ENCODE data around the gene TXNL1. TPM values are rescaled to one million over a fixed set of nuclear protein-coding genes. Genes with fewer than 3 reads are reported as not detected.

Gene TXNL1
- total and polyA plus RNA-seq, 2 donors (not counting 3 experiments of a cell fraction or from before 2014, with no cell fraction given), result 29.5 to 81.2 TPM

DNA sequence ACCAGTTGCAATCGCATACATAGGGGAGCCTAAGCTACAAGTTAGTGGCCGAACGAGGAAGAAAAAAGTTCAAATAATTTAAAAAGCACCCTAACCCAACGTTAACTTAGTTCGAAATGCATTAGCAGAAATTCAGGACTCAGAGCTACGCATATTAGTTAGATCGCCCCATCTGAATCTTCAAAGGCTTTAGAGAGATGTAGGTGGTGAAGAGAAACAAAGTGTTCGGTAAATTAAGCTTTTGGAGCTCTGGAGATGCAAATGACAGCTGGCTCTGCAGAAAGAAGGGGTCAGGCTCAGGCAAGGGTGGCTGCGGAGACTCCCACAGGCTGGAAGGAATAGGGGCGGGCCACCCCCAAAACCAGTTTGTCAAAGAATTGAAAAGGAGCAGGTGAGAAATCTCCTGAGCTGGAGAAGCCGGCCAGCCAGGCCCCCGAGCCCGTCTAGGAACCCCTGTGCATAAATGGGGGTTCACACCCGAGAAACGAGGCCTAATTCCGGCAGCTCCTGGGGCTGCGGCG is 621 bp downstream of the TXNL1 start:
- Histone ChIP-seq H3K4me2 (ENCODE audit: insufficient read depth, low read length) (peak overlapping the region; percentile 100), H3K27ac (ENCODE audit: insufficient read depth, low read depth, low read length) (peak overlapping the region; percentile 97), H3K4me3 (replicated peaks in 1 of 3; ENCODE audit: insufficient read depth in 1 of 3, low read depth in 1 of 3, low read length in 3 of 3) (peak overlapping the region; percentile 89 to 92 (median 91)), H4K20me1 (replicated peaks; ENCODE audit: control insufficient read depth, extremely low read depth, insufficient read depth, low read length) (peaks cover 9% of the 10 kb centered on the region), H3K27me3 (ENCODE audit: control insufficient read depth in 2 of 2, insufficient read depth in 2 of 2, low read length in 2 of 2) (no peaks in the 10 kb centered on the region), H2AFZ (ENCODE audit: low read depth, low read length) (peak overlapping the region; percentile 52), H3K36me3 (ENCODE audit: control insufficient read depth in 2 of 2, extremely low read depth in 1 of 2, insufficient read depth in 2 of 2, low read length in 2 of 2) (peaks cover 0 to 2% of the 10 kb centered on the region in 2 experiments), H3K4me1 (ENCODE audit: control insufficient read depth, extremely low read depth, insufficient read depth, low read length) (peaks cover 27% of the 10 kb centered on the region), H3K9ac (replicated peaks; ENCODE audit: extremely low read depth, insufficient read depth, low read length) (peak overlapping the region; percentile 99), H3K9me1 (replicated peaks; ENCODE audit: control insufficient read depth, extremely low read depth, insufficient read depth, low read length) (no peaks in the 10 kb centered on the region), H3K79me2 (ENCODE audit: control insufficient read depth, insufficient read depth, low read length) (peaks cover 55% of the 10 kb centered on the region), H3K9me3 (replicated peaks; ENCODE audit: control insufficient read depth, insufficient read depth, low read length) (no peaks in the 10 kb centered on the region)
- DNase-seq (ENCODE audit: low read depth, low spot score) (no peak), FAIRE-seq (no peak)
- dilution Hi-C loops (cut with MboI; ENCODE audit: extremely low pct_ligation_motif_present, low sequenced_read_pairs), result no loop called here
- POLR2A ChIA-PET, result interaction anchor here (1.0 kb wide), 1 partner anchor 13 kb away, joined by 3 read pairs; the partner anchor contains the start of gene WDR7
- CTCF ChIA-PET, result interaction anchor here (0.7 to 1.4 kb wide), 3 partner anchors 9 to 72 kb away, joined by 3 to 6 read pairs (median 3); partner anchors contain the start of gene WDR7
- intact Hi-C loops (cut with micrococcal nuclease), result loop anchor here (1.0 to 5.0 kb wide), 3 partner anchors 435 to 1051 kb away; partner anchors contain the start of gene ONECUT2
- BruUV-seq (replicated peaks), result no TSS peak
- TF ChIP-seq EZH2 (IDR thresholded peaks at IDR 0.05; ENCODE audit: borderline replicate concordance, low read depth, low read length, severe bottlenecking), result no peak
- TF ChIP-seq JUN (IDR thresholded peaks at IDR 0.05; ENCODE audit: borderline replicate concordance, insufficient read depth, insufficient read length, low read depth), result no peak
- TF ChIP-seq POLR2A (IDR thresholded peaks at IDR 0.05; ENCODE audit: low read depth, low read length), result no peak
- TF ChIP-seq POLR2AphosphoS5 (IDR thresholded peaks at IDR 0.05; ENCODE audit: insufficient read depth, low read depth, low read length), result no peak
- TF ChIP-seq, protein P1, sequence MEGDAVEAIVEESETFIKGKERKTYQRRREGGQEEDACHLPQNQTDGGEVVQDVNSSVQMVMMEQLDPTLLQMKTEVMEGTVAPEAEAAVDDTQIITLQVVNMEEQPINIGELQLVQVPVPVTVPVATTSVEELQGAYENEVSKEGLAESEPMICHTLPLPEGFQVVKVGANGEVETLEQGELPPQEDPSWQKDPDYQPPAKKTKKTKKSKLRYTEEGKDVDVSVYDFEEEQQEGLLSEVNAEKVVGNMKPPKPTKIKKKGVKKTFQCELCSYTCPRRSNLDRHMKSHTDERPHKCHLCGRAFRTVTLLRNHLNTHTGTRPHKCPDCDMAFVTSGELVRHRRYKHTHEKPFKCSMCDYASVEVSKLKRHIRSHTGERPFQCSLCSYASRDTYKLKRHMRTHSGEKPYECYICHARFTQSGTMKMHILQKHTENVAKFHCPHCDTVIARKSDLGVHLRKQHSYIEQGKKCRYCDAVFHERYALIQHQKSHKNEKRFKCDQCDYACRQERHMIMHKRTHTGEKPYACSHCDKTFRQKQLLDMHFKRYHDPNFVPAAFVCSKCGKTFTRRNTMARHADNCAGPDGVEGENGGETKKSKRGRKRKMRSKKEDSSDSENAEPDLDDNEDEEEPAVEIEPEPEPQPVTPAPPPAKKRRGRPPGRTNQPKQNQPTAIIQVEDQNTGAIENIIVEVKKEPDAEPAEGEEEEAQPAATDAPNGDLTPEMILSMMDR (IDR thresholded peaks at IDR 0.05; ENCODE audit: extremely low read depth in 1 of 2, insufficient read depth in 1 of 2, low read depth in 1 of 2, low read length in 2 of 2), result no peak
- TF ChIP-seq FOS (IDR thresholded peaks at IDR 0.05; ENCODE audit: borderline replicate concordance, insufficient read depth, low read length), result no peak
- TF ChIP-seq, protein P2, sequence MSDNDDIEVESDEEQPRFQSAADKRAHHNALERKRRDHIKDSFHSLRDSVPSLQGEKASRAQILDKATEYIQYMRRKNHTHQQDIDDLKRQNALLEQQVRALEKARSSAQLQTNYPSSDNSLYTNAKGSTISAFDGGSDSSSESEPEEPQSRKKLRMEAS (IDR thresholded peaks at IDR 0.05; ENCODE audit: insufficient read depth, insufficient read length), result no peak
- no peak for TF ChIP-seq MYC (IDR thresholded peaks at IDR 0.05; ENCODE audit: low read depth, low read length)

Measured in endothelial cell of umbilical vein (primary cell).